NCI-H1930 (cell line): ENCODE results near the gene DNAH6.

Experiments
- DNase-seq, 2 experiments: peaks; one replicate each; lab custom pipeline; 2025; lab: John Stamatoyannopoulos, UW

The DNAH6 gene

DNA sequence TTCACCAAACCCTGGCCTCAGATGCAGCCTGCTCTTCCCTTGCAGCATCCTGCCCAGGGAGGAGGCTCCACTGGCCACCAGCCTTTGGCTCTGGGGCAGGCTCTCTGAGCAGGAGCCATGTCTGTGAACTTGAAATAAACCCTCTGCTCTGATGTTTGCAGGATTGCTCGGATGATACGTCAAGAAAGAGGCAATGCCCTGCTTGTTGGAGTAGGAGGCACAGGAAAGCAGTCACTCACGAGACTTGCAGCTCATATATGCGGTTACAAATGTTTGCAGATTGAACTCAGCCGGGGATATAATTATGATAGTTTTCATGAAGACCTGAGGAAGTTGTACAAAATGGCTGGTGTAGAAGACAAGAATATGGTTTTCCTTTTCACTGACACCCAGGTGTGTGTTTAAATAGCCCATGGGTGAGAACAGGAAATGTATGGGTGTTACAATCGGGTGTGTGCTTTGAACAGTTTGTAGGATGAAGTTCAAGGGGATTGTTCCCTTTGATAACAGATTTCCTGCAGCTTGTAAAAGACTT lies 177.9 kb downstream of the DNAH6 start:
- DNase-seq = no peak

DNA sequence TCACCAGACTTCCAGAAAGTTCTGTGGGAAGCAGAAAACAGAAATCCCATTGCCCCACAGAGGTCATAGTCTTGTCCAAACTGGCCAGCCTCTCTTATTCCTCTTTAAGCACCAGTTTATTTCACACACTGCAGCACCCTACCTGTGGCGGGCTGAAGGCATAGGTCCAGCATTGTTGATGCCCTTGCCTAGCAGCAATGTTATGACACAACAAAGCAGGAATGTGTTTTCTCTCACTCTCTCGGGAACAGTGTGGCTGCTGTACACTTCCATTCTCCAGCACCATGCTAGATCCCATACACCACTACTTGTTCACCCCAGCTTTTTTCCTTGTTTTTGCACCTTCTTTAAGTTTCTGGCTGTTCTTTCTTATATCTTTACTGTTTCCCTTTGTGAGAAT lies 181.6 kb downstream of the DNAH6 start:
- DNase-seq = no peak

DNA sequence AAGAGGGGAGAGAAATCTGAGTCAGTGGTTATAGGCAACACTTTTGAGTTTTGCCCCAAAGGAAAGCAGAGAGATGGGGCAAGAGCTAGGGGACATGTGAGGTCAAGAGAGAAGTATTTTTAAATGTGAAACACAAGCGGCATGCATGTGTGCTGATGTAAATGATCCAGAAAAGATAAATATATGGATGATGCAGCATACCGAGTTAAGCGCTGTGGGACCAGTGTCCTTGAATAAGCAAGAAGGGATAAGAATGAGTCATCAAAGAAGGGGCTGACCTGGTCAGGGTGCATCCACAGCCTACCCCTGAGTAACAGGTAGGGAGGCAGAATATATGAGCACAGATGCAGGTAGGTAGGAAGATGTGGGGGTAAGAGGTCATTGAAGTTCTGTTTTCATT lies 183.7 kb downstream of the DNAH6 start:
- DNase-seq = no peak

DNA sequence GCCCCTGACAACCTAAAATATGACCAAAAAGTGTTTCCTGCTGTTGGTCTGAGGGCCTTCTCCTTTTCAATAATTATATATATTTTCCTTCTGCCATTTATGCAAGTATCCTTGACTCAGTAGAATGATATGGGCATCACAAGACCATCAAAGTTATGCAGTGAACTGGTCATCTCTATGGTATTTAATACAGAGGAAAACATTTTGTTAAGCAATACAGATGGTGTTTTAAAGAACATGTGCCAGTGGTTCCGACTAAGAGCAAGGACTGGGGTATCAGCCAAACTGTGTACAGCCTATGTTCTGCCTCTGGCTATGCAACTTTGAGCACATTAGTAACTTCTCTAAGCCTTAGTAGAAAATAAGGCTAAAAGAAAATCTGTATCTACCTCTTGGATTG lies 185.6 kb downstream of the DNAH6 start:
- no peak for DNase-seq

DNA sequence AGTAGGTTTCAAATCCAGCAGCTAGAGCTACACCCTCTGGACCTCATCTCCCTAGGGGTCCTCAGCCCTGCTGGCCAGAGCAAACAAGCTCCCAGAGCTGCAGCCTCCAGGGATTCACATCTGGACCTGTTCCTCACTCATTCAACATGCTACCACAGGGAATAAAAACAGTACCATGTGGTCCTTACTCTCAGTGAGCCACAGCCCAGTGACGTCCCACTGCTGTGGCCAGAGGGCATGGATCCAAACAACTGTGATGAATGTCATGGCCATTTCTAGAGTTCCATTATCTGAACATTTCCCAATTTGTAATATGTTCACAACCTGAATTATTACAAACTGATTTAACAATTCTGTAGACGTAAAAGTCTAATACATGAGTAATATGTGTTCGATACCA lies 186.6 kb downstream of the DNAH6 start:
- no peak for DNase-seq

DNA sequence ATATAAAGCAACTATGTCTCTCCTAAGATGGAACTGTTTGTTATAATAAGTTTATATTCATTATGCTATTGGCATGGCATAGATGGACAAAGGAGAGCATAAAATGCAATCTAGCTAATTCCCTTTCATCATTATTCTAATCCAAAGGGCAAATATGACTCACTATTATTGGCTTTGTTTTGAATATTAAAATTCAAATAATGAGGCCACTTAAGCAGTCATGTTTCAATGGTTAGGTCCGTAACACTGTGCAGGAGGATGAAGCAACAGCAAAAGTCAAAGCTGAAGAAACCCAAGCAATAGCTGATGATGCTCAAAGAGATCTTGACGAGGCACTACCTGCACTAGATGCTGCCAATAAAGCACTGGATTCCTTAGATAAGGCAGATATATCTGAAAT lies 187.5 kb downstream of the DNAH6 start:
- DNase-seq = no peak

DNA sequence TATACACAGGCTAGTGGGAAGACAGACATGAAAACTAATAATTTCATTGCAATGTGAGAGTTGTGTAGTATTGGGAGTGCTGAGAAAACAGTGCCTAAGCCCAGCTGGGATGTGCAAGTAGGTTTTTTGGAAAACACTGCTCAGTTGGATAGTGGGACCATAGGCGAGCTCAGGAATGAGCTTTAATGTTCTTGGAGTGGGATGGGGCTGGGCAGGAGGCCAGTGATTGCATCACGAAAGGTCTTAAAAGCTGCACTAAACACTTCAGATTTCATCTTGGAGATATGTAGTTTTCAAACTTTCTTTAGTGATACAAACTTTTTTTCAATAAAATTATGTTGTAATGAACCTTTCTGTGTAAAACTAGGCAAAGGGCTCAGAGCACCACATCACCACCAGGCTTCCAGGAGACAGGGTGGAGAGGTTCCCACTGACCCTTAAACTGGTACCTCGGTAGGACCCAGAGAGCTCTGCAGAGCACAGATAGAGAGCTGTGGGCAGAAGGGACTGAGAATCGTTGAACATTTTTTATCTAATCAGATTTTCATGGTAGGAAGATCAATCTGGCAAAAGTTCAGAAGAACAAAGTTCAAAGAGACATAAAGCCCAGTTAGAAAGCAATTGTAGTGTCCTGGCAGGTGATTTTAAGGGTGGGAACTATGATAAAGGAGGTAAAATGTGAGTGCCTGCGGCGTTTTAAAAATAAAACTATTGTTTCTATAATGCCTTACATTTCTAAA lies 188.4 kb downstream of the DNAH6 start:
- DNase-seq = no peak

DNA sequence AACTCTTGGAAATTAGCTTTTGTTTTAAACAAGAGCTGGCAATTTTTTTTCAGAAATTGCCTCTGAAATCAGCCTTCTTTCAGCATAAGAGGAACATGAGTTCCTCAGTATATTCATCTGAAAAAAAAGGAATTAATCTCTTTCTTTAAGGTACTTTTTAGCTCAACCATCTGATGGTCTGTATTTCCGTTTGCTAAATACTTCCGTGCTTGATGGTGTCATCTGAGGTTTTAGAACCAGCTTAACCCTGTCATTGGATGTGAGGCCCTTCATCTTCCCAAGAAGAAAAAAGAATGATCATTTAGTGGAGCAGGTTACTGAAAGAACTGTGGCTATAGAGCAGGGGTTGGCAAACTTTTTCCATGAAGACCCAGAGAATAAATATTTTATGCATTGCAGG lies 189.6 kb downstream of the DNAH6 start:
- no peak for DNase-seq

DNA sequence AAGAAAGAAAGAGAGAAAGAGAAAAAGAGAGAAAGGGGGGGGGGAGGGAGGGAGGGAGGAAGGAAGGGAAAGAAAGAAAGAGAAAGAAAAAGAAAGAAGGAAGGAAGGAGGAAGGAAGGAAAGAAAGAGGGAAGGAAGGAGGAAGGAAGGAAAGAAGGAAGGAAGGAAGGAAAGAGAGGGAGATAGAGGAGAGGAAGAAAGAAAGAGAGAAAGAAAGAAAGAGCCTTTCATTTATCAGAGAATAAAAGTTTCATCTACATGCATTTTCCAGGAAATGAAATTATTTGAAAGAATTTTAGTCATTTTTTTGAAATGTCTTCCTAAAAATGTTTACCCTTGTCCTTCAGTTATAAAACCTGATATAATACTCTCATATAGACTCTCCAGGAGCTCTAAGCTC lies 192.1 kb downstream of the DNAH6 start:
- no peak for DNase-seq

DNA sequence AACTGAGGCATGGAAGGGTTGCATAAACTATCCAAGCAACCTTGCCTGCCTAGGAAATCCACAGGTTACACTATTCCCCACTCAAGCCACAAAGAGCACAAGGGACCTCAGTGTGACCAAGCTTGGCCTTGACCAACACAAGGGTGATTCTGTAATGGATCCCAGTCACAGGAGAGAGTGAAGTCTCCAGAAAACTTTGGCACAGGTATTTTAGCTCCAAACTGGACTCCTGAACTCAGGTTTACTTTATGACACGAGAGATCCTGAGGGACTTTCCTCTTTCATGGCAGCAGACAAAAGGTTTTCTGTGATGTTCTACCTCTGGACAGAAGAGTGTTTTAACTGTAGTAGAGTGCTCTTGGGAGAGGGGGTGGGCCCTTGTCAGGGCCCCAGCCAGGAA lies 195.4 kb downstream of the DNAH6 start:
- DNase-seq = no peak

DNA sequence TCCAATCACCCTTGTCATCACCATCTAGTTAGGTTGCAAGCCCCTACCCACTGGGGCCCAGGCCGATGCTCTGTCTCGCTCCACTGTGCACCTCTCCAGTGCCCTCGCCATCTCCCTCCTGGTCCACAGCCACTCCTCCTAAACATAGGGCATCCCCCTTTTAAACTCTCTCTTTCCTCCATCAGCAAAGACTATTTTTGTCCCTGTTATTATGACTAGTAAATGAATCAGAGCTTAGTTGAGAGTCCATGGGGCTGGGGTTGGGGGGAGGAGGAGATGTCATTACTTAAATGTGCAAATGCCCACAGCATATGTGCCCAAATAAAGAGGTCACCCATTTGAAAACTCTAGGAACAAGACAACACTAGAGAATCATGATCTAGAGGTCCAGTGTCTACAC lies 197.1 kb downstream of the DNAH6 start:
- no peak for DNase-seq

DNA sequence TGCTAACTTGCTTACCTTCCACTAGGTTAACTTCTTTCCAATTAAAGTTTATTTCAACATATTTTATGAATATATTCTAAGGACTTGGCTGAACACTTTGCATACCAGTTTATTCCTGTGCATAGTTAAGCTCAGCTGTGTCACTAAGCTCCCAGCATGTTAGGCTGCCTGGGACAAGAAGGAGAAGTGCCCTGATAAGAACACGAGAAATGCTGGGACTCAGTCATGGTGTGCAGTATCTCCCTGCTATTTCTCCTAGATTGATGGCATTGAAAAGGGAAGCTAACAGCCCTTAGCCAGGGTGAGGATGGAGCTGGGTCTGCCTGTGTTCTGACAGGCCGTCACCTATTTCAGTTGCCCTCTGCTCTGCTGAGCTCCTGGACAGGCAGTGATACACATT lies 200.3 kb downstream of the DNAH6 start:
- no peak for DNase-seq

DNA sequence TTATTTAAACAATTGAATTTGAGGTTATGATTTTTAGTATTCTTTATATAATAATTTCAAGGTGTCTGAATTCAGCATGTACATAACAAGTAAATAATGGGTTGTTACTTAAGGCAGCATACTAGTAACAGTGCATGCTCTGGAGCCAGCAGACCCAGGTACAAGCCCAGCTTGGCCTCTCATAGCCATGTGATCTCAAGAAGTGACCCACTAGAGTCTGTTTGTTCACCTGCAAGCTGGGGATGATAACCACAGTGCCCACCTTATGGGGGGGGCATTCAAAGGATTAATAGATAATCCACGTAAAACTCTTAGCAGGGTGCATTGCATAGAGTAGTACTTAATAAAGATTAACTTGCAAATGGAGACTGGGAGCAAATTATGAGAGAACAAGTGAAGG lies 201.0 kb downstream of the DNAH6 start:
- DNase-seq = no peak

DNA sequence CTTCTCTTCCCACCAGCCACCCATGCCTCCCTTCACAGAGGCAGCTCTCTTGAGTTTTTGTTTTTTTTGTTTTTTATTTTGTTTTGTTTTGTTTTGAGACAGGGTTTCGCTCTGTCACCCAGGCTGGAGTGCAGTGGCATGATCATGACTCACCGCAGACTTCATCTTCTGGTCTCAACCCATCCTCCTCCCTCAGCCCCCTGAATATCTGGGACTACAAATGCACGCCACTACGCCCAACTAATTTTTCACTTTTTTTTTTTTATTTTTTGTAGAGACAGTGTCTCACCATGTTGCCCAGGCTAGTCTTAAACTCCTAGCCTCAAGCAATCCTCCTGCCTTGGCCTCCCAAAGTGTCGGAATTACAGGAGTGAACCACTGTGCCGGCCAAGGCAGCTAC lies 203.1 kb downstream of the DNAH6 start:
- DNase-seq = no peak

DNA sequence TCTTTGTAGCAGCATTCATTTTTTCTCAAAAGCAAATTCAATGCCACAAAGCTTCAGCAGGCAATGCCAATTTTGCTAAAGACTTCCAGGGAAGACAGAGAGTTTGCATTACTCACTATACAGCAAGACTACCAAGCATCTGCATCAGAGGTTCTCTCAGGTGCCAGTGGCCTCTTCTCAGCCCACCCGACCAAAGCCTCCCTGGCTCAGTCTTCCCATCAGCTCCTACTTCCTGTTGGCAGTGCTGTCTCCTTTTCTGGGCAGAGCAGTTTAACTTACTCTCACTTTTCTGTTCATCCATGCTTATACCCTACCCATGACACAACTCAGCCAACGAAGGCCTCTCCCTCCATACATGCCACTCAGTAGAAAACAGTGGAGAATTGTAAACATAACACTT lies 207.5 kb downstream of the DNAH6 start:
- DNase-seq = no peak

DNA sequence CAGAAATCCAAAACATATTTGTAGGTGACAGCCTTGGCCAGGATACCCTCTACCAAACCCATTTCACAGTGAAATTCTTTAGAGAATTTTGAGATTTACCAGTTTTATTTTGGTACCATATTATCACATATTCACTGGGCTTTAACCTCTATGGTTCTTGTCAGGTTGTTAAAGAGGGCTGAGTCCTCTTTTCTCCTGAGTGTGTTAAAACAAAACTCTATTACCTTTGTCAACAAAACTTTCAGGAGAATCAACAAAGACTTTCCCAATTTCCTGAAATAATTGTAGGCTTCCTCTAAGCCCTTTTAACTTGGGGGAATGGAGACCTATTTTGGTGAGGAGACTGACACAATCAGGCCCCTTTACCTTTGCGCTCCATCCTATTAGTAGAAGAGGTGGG lies 209.4 kb downstream of the DNAH6 start:
- DNase-seq = no peak

DNA sequence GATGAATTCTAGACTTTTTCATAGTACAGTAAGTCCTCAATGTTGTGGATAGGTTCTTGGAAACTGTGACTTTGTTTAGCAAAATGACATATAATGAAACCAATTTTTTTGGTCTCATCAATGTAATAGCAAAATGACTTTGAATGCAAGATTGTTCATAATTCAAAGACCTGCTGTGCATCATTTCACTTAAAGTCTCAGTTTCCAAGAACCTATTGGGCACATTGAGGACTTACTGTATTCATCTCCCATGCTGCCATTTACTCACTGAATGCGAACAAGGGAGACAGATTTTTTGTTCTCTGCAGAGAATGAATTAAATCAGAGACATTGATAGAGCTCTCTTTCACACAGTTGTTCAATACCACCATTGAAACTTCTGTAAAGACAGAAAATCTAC lies 211.0 kb downstream of the DNAH6 start:
- no peak for DNase-seq

DNA sequence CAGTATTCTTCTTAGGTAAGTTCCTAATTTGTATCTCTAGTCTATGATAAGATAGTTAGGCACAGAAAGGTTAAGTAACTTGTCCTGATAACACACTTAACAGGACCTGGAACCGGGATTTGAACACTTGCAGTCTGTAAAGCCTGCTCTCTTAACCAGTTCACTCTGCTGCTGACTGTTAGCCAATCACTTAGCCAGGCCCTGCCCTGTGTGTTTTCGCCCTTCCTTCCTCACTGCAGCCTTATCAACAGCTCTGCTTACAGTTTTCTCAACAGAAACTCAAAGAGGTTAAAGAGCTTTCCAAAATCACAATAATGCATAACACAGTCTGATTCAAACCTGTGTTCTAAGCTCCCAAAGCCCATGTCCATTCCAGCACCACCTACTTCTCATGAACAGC lies 212.9 kb downstream of the DNAH6 start:
- DNase-seq = no peak

DNA sequence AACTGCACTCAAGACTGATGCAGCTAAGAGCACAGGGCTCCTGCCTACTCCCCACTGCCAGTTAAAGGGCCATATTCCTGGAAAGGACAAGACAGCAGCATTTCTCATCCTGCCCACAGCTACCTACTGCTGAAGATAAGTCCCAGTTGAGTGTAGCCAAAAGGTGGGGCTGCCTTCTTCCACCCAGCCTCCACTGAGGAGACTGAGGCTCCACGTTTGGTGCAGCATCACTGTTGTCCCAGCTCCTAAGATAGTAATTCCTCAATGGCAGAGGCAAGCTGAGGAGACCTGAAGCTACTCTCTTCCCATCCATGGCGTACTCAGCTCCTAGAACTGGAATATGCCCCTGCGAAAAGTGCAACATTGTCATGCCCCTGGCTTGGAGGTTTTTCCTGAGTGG lies 214.9 kb downstream of the DNAH6 start:
- no peak for DNase-seq

DNA sequence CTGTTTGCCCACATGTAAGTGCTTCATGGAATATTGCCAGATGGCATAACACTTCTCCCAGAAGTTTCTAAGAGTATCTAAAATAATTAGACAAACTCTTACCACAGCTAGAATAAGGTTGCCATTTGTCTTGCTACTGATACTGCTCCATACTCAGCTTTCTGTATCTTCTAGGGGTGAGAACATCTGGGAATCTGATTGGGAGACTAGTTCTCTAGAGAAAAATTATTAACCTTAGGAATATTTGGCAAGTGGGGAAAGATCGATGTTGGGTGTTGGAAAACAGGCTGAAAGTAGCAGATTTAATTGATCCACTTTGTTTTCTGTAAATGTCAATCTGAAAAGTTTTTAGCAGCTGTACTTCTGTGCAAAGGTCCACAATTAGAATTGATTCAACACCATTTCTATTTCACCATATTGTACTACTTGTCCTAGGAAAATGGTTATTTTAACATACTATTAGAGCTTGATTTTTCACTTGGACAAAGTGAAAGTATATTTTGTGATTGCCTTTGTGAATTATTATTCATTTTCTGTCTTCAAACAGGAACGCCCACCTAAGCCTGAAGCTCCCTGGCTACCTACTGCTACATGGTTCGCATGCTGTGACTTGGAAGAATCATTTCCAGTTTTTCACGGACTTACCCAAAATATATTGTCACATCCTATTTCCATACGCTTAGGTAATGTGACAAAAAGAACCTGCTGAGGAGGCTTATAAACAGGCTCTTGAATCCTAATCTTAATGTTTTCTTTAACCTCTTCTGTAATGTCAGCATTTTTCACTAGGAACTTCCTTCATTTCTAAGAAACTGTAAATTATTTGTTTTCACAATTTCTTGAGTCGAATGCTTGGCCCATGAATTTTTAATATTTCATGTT lies 216.8 kb downstream of the DNAH6 start:
- no peak for DNase-seq

DNA sequence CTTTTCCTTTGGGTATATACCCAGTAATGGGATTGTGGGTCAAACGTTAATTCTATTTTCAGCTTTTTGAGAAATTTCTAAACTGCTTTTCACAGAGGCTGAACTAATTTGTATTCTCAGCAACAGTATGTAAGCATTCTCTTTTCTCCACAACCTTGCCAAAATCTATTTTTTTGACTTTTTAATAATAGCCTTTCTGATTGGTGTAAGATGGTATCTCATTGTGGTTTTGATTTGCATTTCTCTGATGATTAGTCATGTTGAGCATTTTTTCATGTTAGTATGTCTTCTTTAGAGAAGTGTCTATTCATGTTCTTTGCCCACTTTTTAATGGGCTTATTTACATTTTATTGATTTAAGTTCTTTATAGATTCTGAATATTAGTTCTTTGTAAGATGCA lies 219.1 kb downstream of the DNAH6 start:
- no peak for DNase-seq

DNA sequence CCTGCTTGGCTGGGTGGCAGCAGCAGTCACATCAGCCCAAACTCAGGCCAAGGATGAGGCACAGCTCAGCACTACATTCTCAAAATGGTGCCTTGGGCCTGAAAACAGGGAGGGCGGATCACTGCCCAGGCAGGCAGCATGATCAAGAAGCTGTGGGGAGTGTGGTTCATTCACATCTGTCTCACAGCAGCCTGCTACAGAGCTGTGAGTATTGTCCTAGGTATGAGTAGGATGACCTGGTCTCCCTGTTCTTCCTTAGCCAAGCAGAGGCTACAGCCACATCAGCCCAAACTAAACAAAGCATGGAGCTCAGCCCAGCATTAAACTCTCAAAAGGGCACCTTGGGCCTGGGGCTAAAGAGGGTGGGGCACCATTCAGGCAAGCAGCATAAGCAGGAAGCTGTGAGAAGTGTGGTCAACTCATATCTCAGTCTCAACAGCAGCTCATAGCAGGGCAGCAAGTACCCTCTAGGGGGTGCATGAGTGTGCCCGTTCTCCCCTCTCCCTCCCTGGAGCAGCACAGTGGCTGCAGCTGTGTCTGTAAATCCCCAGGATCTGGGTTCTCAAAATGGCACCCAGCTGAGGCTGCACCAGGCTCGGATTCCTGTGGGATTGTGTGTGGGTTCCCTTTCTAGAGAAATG lies 225.0 kb downstream of the DNAH6 start:
- DNase-seq = peak in 1 of 2 experiments; percentile 28

DNA sequence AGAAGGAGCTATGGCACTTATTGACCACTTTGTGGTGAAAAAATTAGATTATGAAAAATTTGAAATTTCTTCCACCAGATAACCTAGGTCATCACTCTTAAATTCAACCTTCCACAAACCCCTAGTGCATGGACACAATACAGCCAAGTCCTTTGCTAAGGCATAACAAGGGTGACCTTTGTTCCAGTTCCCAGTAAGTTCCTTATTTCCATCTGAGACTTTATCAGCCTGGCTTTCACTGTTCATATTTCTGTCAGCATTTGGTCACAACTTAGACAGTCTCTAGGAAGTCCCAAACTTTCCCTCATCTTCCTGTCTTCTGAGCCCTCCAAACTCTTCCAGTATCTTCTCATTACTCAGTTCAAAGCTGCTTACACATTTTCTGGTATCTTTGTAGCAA lies 232.0 kb downstream of the DNAH6 start:
- no peak for DNase-seq
